ENCODE measurements around the gene TBC1D28. TPM values are rescaled to one million over a fixed set of nuclear protein-coding genes. Genes with fewer than 3 reads are reported as not detected.
"Not testable (repeated sequence)": the region's sequence is repeated elsewhere in the genome, so short reads cannot be mapped to it uniquely, and the experiment has no call there.

The TBC1D28 gene
- total RNA-seq = 1 to 10 TPM in 2 of 8 experiments, under 1 TPM in 4, not detected in 2; 0.16 to 1.0 (median 0.58) TPM

GRCh38 chr17:18644291-18644690 lies at the start of gene TBC1D28:
Gene TBC1D28, minus strand, starts transcription at chr17:18644391. Its CDS starts 3,039 bp downstream, at chr17:18641352.
- H3K4me1 ChIP-seq (replicated peaks in 1 of 2); ATAC-seq (replicated peaks in 6 of 8); in situ Hi-C loops (cut with MboI; ENCODE audit: low pct_unique_long_range_greater_than_20kb in 2 of 9, low sequenced_read_pairs in 9 of 9, unreplicated experiment in 9 of 9); H3K4me3 ChIP-seq; H3K27ac ChIP-seq: not testable (repeated sequence)
- no CpG with 5 or more reads among the region's 9 CpGs for WGBS, 10 experiments

GRCh38 chr17:18682668-18683067 lies 38.5 kb upstream of the TBC1D28 start:
- in situ Hi-C loops (cut with MboI; ENCODE audit: low pct_unique_long_range_greater_than_20kb in 2 of 9, low sequenced_read_pairs in 9 of 9, unreplicated experiment in 9 of 9); H3K27ac ChIP-seq; H3K4me1 ChIP-seq (replicated peaks in 1 of 2): not testable (repeated sequence)
- WGBS, 10 experiments = 0% methylated on average over 1 of the region's 3 CpGs; no CpG with 5 or more reads in 9 of the 10 experiments
- ATAC-seq (replicated peaks in 6 of 8) = peak; percentile 1 to 55 (median 12)
- H3K4me3 ChIP-seq = peak overlapping the region in 4 of 5 donors; percentile 18 to 56 (median 30)

- in situ Hi-C loops (cut with MboI; ENCODE audit: low pct_unique_long_range_greater_than_20kb in 2 of 9, low sequenced_read_pairs in 9 of 9, unreplicated experiment in 9 of 9); H3K4me1 ChIP-seq (replicated peaks in 1 of 2): not testable (repeated sequence)
- peak within 1 kb of the TSS; percentile 63 to 81 for H3K27ac ChIP-seq
- ATAC-seq (replicated peaks in 6 of 8) = peak; percentile 89 to 98 (median 95)
- H3K4me3 ChIP-seq = peak within 1 kb of the TSS in 4 of 5 donors; percentile 55 to 87 (median 62)
- 0% methylated on average over 5 of the region's 58 CpGs; no CpG with 5 or more reads in 9 of the 10 experiments for WGBS, 10 experiments
Observed at GRCh38 chr17:18681767-18682571, 37.8 kb upstream of the TBC1D28 start, which contains the start of gene FOXO3B. Gene FOXO3B, minus strand, starts transcription at chr17:18682314. Its CDS starts 663 bp downstream, at chr17:18681651.

GRCh38 chr17:18677381-18677780 lies 33.2 kb upstream of the TBC1D28 start:
- H3K27ac ChIP-seq; H3K4me3 ChIP-seq; ATAC-seq (replicated peaks in 6 of 8); in situ Hi-C loops (cut with MboI; ENCODE audit: low pct_unique_long_range_greater_than_20kb in 2 of 9, low sequenced_read_pairs in 9 of 9, unreplicated experiment in 9 of 9); H3K4me1 ChIP-seq (replicated peaks in 1 of 2): not testable (repeated sequence)
- WGBS, 10 experiments = 80 to 93% methylated on average over 1 to 3 of the region's 29 CpGs; no CpG with 5 or more reads in 8 of the 10 experiments

GRCh38 chr17:18676928-18677327 lies 32.7 kb upstream of the TBC1D28 start:
- ATAC-seq (replicated peaks in 6 of 8); H3K4me3 ChIP-seq; in situ Hi-C loops (cut with MboI; ENCODE audit: low pct_unique_long_range_greater_than_20kb in 2 of 9, low sequenced_read_pairs in 9 of 9, unreplicated experiment in 9 of 9); H3K27ac ChIP-seq; H3K4me1 ChIP-seq (replicated peaks in 1 of 2): not testable (repeated sequence)
- no CpG with 5 or more reads among the region's 3 CpGs for WGBS, 10 experiments

GRCh38 chr17:18672395-18673227 lies 28.4 kb upstream of the TBC1D28 start:
- H3K4me1 ChIP-seq (replicated peaks in 1 of 2); H3K27ac ChIP-seq; H3K4me3 ChIP-seq; in situ Hi-C loops (cut with MboI; ENCODE audit: low pct_unique_long_range_greater_than_20kb in 2 of 9, low sequenced_read_pairs in 9 of 9, unreplicated experiment in 9 of 9): not testable (repeated sequence)
- 94 to 100% (median 96%) methylated on average over 5 to 13 of the region's 102 CpGs; no CpG with 5 or more reads in 6 of the 10 experiments for WGBS, 10 experiments
- peak in 4 of 8 experiments; percentile 16 to 27 (median 18) for ATAC-seq (replicated peaks in 6 of 8)

- ATAC-seq (replicated peaks in 6 of 8); in situ Hi-C loops (cut with MboI; ENCODE audit: low pct_unique_long_range_greater_than_20kb in 2 of 9, low sequenced_read_pairs in 9 of 9, unreplicated experiment in 9 of 9); H3K4me1 ChIP-seq (replicated peaks in 1 of 2); H3K27ac ChIP-seq; H3K4me3 ChIP-seq: not testable (repeated sequence)
- WGBS, 10 experiments = 0 to 100% (median 80%) methylated on average over 1 of the region's 1 CpG; no CpG with 5 or more reads in 7 of the 10 experiments
Observed at GRCh38 chr17:18668625-18669024, 24.4 kb upstream of the TBC1D28 start.

- ATAC-seq (replicated peaks in 6 of 8); in situ Hi-C loops (cut with MboI; ENCODE audit: low pct_unique_long_range_greater_than_20kb in 2 of 9, low sequenced_read_pairs in 9 of 9, unreplicated experiment in 9 of 9); H3K4me3 ChIP-seq; H3K4me1 ChIP-seq (replicated peaks in 1 of 2); H3K27ac ChIP-seq: not testable (repeated sequence)
- WGBS, 10 experiments = 100% methylated on average over 1 of the region's 3 CpGs; no CpG with 5 or more reads in 8 of the 10 experiments
Observed at GRCh38 chr17:18667535-18667934, 23.3 kb upstream of the TBC1D28 start.

GRCh38 chr17:18666326-18666725 lies 22.1 kb upstream of the TBC1D28 start:
- H3K27ac ChIP-seq; H3K4me3 ChIP-seq; H3K4me1 ChIP-seq (replicated peaks in 1 of 2); in situ Hi-C loops (cut with MboI; ENCODE audit: low pct_unique_long_range_greater_than_20kb in 2 of 9, low sequenced_read_pairs in 9 of 9, unreplicated experiment in 9 of 9); ATAC-seq (replicated peaks in 6 of 8): not testable (repeated sequence)
- WGBS, 10 experiments = no CpG with 5 or more reads among the region's 2 CpGs

- H3K4me1 ChIP-seq (replicated peaks in 1 of 2); H3K27ac ChIP-seq; ATAC-seq (replicated peaks in 6 of 8); H3K4me3 ChIP-seq; in situ Hi-C loops (cut with MboI; ENCODE audit: low pct_unique_long_range_greater_than_20kb in 2 of 9, low sequenced_read_pairs in 9 of 9, unreplicated experiment in 9 of 9): not testable (repeated sequence)
- WGBS, 10 experiments = 67% methylated on average over 1 of the region's 5 CpGs; no CpG with 5 or more reads in 9 of the 10 experiments
Observed at GRCh38 chr17:18661924-18662624, 17.9 kb upstream of the TBC1D28 start.

- H3K4me1 ChIP-seq (replicated peaks in 1 of 2); H3K4me3 ChIP-seq; in situ Hi-C loops (cut with MboI; ENCODE audit: low pct_unique_long_range_greater_than_20kb in 2 of 9, low sequenced_read_pairs in 9 of 9, unreplicated experiment in 9 of 9); H3K27ac ChIP-seq: not testable (repeated sequence)
- peak in 2 of 8 experiments; percentile 20 to 37 for ATAC-seq (replicated peaks in 6 of 8)
- 60 to 100% (median 85%) methylated on average over 1 to 8 of the region's 23 CpGs; no CpG with 5 or more reads in 4 of the 10 experiments for WGBS, 10 experiments
Observed at GRCh38 chr17:18650094-18650493, 5.9 kb upstream of the TBC1D28 start.

- WGBS, 10 experiments = no CpG with 5 or more reads among the region's 6 CpGs
- H3K4me3 ChIP-seq; H3K4me1 ChIP-seq (replicated peaks in 1 of 2); H3K27ac ChIP-seq; ATAC-seq (replicated peaks in 6 of 8); in situ Hi-C loops (cut with MboI; ENCODE audit: low pct_unique_long_range_greater_than_20kb in 2 of 9, low sequenced_read_pairs in 9 of 9, unreplicated experiment in 9 of 9): not testable (repeated sequence)
Observed at GRCh38 chr17:18643124-18643523, 1.1 kb downstream of the TBC1D28 start.
